Muscle layer of duodenum (tissue), 2 donors: Measurements from ENCODE around the gene GLCE.
A peak's percentile ranks its signal among the peaks of the same experiment; 100 is the strongest.

ENCODE experiments used
- H3K27ac ChIP-seq: one replicate; pipeline ENCODE4 v1.7.0; 2013; ENCODE audit warnings: mild to moderate bottlenecking, low read length
- H3K27me3 ChIP-seq: one replicate; pipeline ENCODE4 v1.7.0; 2013; ENCODE audit warnings: low read depth, mild to moderate bottlenecking, control low read depth, low read length
- H3K36me3 ChIP-seq, 2 donors: one replicate each; pipeline ENCODE4 v1.7.0; 2013; ENCODE audit warnings: low read length in 2 of 2, control low read depth in 1 of 2, mild to moderate bottlenecking in 1 of 2; ENCODE audit not compliant: insufficient read depth in 2 of 2, control insufficient read depth in 1 of 2
- H3K4me1 ChIP-seq, 2 donors: one replicate each; pipeline ENCODE4 v1.7.0; 2013; ENCODE audit warnings: low read length in 2 of 2, mild to moderate bottlenecking in 2 of 2, control low read depth in 1 of 2, moderate library complexity in 1 of 2; ENCODE audit not compliant: insufficient read depth in 2 of 2, control insufficient read depth in 1 of 2
- H3K4me3 ChIP-seq, 2 donors: one replicate each; pipeline ENCODE4 v1.7.0; 2013; ENCODE audit warnings: low read length in 2 of 2, low read depth in 1 of 2, mild to moderate bottlenecking in 1 of 2
- H3K9me3 ChIP-seq, 2 donors: one replicate each; pipeline ENCODE4 v1.7.0; 2013; ENCODE audit warnings: low read length in 2 of 2, control low read depth in 1 of 2, mild to moderate bottlenecking in 1 of 2; ENCODE audit not compliant: control insufficient read depth in 1 of 2
- donor health status: healthy.

The GLCE gene

DNA sequence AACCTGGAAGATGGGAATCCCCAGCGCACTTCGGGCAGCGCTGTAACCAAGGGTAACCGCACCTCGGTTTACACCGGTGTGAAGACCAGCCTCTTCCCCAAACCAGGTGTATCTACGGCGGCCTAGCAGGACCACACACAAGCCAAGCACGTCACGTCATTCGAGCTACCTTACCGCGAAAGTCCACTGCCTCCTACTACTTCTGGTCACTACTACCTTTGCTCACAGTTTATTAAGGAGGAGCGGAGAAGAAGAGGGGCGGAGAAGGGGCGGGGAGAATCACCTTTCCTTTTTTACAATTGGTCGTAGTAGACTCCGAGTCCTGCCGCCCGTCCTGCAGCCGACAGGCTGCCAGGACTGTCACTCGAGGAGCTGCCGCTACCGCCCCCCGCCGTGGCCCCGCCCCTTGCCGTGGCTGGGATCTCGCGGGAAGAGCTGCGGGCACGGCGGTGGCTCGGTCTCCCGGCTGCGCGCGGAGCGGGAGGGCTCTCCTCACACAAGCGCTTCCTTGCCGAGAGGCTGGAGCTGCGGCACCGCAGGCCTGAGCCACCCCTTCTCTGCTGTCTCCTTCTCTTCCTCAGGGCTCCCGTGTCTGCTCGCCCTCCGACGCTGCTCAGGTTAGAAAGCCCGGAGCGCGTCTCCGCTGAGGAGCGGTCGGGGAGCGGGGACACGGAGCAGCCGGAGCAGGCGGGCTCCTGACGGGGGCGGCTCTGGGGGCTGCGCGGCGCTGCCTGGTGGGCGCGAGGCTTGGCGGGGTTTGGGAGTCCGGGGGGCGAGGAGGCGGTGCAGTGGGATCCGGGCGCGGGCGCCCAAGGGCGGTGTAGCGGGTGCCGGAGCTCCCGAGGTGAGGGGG lies at the start of gene GLCE:
Gene GLCE, plus strand, starts transcription at position 495 of the 853 bp plus-strand sequence. CDS start 95,172 bp downstream, outside the sequence.
- Histone ChIP-seq H3K4me3 (peak within 1 kb of the TSS; percentile 82 to 86), H3K27me3 (no peaks in the 10 kb centered on the region), H3K27ac (peak within 1 kb of the TSS; percentile 36), H3K9me3 (no peaks in the 10 kb centered on the region), H3K4me1 (peaks cover 0 to 6% of the 10 kb centered on the region in 2 donors), H3K36me3 (no peaks in the 10 kb centered on the region)

DNA sequence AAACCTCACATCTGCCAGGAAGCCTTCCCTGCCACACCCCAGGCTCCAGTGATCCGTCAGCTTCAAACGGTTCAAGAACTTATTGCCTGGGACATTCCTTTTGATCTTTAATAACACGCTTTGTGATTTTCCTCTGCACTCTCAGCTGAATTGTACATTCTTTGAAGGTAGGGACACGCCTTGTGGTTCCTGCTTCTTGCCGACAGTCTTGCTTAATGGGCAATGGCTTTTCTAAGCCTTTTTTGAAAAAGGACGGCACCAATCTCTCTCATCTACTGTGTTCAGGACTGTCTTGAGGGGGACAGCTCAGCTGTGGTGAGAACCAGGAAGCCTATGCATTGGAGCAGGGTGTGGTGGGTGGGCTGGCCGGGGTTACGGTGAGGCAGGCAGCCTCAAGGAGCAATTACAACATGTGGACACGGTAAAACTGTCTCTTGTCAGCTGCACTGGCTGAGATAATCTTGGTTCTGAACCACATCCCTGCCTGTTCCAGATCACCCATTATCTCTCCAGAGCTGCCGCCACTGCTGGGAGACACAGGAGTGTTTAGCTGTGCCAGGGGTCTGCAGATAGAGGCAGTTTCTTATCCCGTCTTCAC lies 46.0 kb upstream of the GLCE start:
- peaks cover 5% of the 10 kb centered on the region for H3K27me3 ChIP-seq
- H3K9me3 ChIP-seq, result no peaks in the 10 kb centered on the region
- no peaks in the 10 kb centered on the region for H3K4me1 ChIP-seq
- no peaks in the 10 kb centered on the region for H3K36me3 ChIP-seq
- no peak overlapping the region for H3K27ac ChIP-seq
- H3K4me3 ChIP-seq, result no peak overlapping the region

DNA sequence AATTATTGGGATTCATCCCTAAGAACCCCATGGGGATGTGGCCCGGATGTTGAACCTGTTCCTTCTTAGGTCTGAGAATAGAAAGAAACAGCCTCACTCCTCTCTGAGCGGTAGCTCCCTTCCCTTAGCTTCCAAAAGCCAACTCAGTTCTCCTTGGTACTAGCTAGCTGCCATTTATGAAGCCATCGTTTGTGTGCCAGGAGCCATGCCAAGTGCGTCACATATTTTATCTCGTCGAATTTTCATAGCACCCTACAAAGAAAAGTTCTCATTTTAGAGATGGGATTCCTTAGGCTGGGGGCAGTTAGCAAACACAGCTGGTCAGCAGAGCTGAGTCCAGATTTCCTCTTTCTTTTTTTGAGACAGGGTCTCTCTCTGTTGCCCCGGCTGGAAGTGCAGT lies 45.4 kb upstream of the GLCE start:
- H3K27ac ChIP-seq, result no peak overlapping the region
- H3K9me3 ChIP-seq, result no peaks in the 10 kb centered on the region
- H3K27me3 ChIP-seq, result peaks cover 5% of the 10 kb centered on the region
- no peak overlapping the region for H3K4me3 ChIP-seq
- no peaks in the 10 kb centered on the region for H3K36me3 ChIP-seq
- no peaks in the 10 kb centered on the region for H3K4me1 ChIP-seq

DNA sequence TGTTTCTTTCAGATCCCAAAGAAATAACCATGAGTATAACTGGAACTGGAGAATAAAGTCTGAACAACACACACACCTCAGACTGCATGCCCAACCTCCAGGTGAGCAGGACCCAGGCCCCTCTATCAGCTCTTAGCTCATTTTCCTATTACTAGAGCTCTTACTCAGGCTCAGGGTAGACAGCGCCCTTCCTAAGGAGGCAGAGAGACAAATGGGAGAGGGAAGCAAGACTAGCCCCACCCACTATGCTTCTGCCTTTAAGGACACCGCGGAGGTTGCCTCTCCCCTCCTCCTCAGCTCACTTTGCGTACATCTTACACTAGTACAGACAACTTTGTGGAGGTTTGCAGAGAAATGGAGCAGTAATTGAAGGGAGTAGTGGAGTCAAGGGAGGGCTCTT lies 44.0 kb upstream of the GLCE start:
- H3K4me1 ChIP-seq, result no peaks in the 10 kb centered on the region

DNA sequence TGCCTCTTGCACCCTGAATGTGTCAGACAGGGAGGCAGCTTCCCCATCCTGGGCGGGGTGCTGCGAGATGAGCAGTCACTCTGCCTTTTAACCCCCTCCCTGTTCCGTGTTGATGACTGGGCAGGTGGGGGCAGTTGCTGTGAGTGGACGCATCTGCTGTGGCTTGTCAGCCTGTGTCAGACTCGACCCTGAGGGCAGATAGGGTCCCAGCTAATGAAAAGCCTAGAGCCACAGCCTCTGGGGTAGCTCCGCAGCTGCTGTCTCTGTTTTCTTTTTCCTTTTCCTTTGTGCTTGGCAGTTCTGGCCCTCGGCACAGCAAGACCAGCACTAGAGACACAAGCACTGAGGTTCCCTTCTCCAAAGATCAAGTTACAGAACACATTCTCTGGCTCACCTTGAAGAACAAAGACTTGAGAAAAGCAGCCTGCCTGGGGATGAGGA lies 43.0 kb upstream of the GLCE start:
- Histone ChIP-seq H3K27ac (no peak overlapping the region), H3K36me3 (no peaks in the 10 kb centered on the region), H3K27me3 (peaks cover 5% of the 10 kb centered on the region), H3K4me3 (no peak overlapping the region), H3K4me1 (no peaks in the 10 kb centered on the region), H3K9me3 (no peaks in the 10 kb centered on the region)

More for the DNA sequence above, 44.0 kb upstream of the GLCE start:
- H3K27me3 ChIP-seq, result peaks cover 5% of the 10 kb centered on the region
- H3K27ac ChIP-seq, result no peak overlapping the region
- no peaks in the 10 kb centered on the region for H3K36me3 ChIP-seq
- H3K9me3 ChIP-seq, result no peaks in the 10 kb centered on the region
- no peak overlapping the region for H3K4me3 ChIP-seq

DNA sequence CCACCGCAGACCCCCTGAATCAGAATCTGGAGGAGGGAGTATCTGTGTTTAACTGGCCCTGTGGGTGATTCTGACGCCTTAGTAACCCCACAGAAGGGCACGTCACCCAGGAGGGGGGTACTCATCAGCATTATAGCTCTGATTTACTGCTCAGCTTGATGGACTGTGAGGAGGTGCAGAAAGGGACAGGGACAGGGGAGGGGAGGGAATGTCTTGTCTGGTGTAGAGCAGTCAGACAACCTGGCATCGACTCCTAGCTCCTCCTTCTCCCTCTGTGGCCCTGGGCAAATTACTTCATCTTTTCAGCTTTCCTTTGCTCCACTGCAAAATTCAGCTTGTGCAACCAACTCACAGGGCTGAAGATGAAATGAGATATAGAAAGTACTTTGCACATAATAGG lies 42.3 kb upstream of the GLCE start:
- H3K4me3 ChIP-seq, result no peak overlapping the region
- H3K27me3 ChIP-seq, result peaks cover 5% of the 10 kb centered on the region
- H3K27ac ChIP-seq, result no peak overlapping the region
- no peaks in the 10 kb centered on the region for H3K4me1 ChIP-seq
- no peaks in the 10 kb centered on the region for H3K9me3 ChIP-seq
- H3K36me3 ChIP-seq, result no peaks in the 10 kb centered on the region

DNA sequence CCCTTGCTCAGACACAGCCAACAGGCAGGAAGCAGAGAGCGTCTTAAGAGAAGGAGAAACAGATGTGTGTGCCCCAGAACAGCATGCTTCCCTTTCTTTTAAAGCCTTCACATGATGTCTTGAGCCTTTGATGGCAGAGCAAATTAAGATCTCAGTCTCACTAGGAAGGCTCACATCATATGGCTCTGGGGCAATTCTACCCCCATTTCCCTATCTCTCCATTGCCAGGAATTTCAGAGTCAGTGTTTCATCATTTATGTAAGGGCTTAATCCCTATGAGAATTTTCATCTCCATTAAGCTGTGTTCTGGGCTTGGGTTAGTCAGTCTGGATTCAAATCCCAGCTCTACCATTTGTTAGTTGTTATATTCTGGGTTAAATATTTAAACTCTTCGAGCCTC lies 41.4 kb upstream of the GLCE start:
- H3K27me3 ChIP-seq, result peaks cover 5% of the 10 kb centered on the region
- H3K36me3 ChIP-seq, result no peaks in the 10 kb centered on the region
- no peaks in the 10 kb centered on the region for H3K9me3 ChIP-seq
- H3K27ac ChIP-seq, result no peak overlapping the region
- H3K4me1 ChIP-seq, result no peaks in the 10 kb centered on the region
- H3K4me3 ChIP-seq, result no peak overlapping the region

DNA sequence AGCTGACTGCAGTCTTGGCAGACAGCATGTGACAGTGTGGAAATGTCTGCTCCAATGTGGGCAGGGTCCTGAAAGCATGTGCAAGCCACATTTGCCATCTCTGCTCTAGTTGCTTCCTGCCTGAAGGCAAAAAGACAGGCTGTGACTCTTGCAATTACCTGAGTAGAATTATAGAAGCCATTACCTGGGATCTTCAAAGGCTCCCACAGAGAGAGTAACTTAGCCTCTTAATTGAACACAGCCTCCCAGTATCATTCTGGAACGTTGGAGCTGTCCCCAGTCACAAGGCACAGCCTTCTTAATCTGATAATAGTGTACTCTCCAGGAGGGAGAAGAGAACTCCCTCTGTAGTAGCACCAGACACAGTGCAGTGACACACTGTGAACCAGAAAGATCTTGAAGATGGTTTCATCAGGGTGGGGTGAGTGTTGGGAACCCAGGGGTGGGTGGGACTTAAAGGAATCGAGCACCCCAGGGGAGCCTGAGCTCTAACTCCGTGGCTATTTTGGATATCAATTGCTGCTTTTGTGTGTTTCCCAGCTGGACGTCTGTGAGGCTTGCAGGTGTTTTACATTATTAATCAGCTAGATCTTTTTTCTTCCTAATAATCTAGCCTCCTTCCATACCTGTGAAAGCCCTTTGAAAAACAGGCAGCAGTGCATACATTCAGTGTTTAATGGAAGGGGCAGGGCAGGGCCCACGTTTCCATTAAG lies 40.6 kb upstream of the GLCE start:
- Histone ChIP-seq H3K27me3 (peaks cover 5% of the 10 kb centered on the region), H3K36me3 (no peaks in the 10 kb centered on the region), H3K4me1 (no peaks in the 10 kb centered on the region), H3K4me3 (no peak overlapping the region), H3K27ac (no peak overlapping the region), H3K9me3 (no peaks in the 10 kb centered on the region)

DNA sequence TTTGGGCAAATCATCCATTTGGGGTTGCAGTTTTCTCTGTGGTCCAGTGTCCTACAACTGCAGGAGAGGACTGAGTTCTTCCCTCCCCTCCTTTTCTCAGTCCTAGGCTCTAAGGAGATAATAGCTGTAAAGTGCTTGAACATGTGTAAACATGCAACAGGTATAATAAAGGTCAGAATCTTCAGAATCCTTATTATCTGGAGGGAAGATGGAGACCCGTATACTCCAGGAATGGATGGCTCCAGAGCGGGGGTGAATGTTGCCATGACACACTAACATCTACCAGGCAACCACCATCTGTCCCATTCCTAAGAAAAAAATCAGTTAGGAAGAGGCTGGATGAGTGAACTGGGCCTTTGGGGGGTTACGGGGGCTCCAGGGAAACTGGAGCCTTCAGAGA lies 39.7 kb upstream of the GLCE start:
- Histone ChIP-seq H3K9me3 (no peaks in the 10 kb centered on the region), H3K27ac (no peak overlapping the region), H3K4me1 (no peaks in the 10 kb centered on the region), H3K27me3 (peaks cover 5% of the 10 kb centered on the region), H3K36me3 (no peaks in the 10 kb centered on the region), H3K4me3 (no peak overlapping the region)

DNA sequence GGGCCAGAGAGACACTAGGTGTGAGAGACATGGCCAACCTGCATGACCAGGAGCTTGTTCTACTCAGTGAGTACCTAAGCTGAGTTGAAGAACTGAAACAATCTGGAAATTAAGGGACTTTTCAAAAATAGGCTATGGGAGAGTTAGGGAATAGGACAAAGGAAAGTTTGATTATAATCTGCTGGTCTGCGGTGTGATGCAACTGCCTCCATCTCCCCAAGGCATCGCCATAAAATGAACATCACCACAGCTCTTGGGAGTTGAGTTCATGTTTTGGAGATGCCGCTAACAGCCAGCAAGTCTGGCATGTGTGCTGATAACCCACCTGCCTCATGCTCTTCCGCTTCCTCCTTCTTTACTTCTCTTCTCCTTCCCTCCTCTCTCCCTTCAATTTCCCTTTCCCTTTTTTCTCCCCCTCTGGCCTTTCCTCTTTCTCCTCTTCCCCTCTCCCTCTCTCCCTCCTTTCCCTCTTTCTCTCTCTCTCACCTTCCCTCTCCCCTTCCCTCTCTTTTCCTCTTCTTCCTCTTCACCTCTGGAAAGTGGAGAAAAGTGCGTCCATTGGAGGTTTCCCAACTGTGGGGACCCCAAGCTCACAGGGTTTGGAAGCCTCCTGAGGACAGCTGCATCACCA lies 39.1 kb upstream of the GLCE start:
- H3K36me3 ChIP-seq, result no peaks in the 10 kb centered on the region
- no peak overlapping the region for H3K4me3 ChIP-seq
- H3K27me3 ChIP-seq, result peaks cover 5% of the 10 kb centered on the region
- H3K4me1 ChIP-seq, result no peaks in the 10 kb centered on the region
- no peak overlapping the region for H3K27ac ChIP-seq
- H3K9me3 ChIP-seq, result no peaks in the 10 kb centered on the region

DNA sequence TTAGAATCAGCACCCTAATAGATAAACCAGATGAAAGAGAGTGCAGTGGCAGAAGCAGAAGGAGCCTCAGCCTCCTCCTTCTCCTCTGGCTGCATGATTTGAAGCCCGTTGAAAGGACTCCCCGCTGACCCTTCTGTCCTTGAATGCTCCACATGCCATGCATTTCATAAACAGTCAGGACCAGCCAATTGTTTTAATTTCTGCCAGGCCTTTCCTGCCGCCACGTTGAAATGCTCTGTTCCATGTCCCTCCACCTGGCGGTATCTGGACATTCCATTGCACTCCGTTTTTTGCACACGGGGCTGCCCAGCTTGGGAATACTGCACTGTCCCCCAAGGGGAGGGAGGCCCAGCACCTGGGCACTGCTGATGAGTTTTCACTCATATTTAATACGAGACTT lies 35.2 kb upstream of the GLCE start:
- no peak overlapping the region for H3K4me3 ChIP-seq
- no peaks in the 10 kb centered on the region for H3K27me3 ChIP-seq
- no peak overlapping the region for H3K27ac ChIP-seq
- H3K36me3 ChIP-seq, result no peaks in the 10 kb centered on the region
- no peaks in the 10 kb centered on the region for H3K4me1 ChIP-seq
- H3K9me3 ChIP-seq, result no peaks in the 10 kb centered on the region
